Left ventricle myocardium inferior (tissue), 1 donor: Measurements from ENCODE around the gene WEE2. TPM values are rescaled to one million over a fixed set of nuclear protein-coding genes. Genes with fewer than 3 reads are reported as not detected.

Experiments used
- DNase-seq: peaks from one replicate; pipeline ENCODE4 v3.0.0-alpha.2; 2020
- H3K27ac ChIP-seq: fragments of 200-600 bp; replicated peaks from 2 replicates; pipeline ENCODE4 v1.8.0; 2021
- H3K27me3 ChIP-seq: fragments of 200-600 bp; 2 replicates; pipeline ENCODE4 v1.8.0; 2021; ENCODE audit warnings: low read depth
- H3K36me3 ChIP-seq: fragments of 200-600 bp; 2 replicates; pipeline ENCODE4 v1.8.0; 2021
- H3K4me1 ChIP-seq: fragments of 200-600 bp; 2 replicates; pipeline ENCODE4 v1.8.0; 2021
- H3K4me3 ChIP-seq: fragments of 200-600 bp; 2 replicates; pipeline ENCODE4 v1.8.0; 2021; ENCODE audit warnings: mild to moderate bottlenecking, moderate library complexity
- H3K9me3 ChIP-seq: fragments of 200-600 bp; replicated peaks from 2 replicates; pipeline ENCODE4 v1.8.0; 2021
- intact Hi-C: fragments of 100-400 bp; cut with micrococcal nuclease; formaldehyde crosslinking; loops from one replicate; pipeline ENCODE4 v1.11.0; 2022
- total RNA-seq: library from RNA; stranded (reverse); fragmentation: NEBNext Ultra II Directional; extraction: Animal tissue kit (Norgen Biotek cat#: 25700); gene quantifications from one replicate; pipeline ENCODE4 v1.2.1, GENCODE V29; 2021
- TF ChIP-seq, protein P1 (sequence below): fragments of 200-600 bp; IDR thresholded peaks from 2 replicates; pipeline ENCODE4 v1.8.0; 2021; ENCODE audit warnings: antibody characterized with exemption, mild to moderate bottlenecking, borderline replicate concordance
- donor health status: DM: no; HTN: yes; CAD: no; lungs with severe emphysema.

The WEE2 gene
- total RNA-seq, 1 donor from 2014 or later = not detected

DNA sequence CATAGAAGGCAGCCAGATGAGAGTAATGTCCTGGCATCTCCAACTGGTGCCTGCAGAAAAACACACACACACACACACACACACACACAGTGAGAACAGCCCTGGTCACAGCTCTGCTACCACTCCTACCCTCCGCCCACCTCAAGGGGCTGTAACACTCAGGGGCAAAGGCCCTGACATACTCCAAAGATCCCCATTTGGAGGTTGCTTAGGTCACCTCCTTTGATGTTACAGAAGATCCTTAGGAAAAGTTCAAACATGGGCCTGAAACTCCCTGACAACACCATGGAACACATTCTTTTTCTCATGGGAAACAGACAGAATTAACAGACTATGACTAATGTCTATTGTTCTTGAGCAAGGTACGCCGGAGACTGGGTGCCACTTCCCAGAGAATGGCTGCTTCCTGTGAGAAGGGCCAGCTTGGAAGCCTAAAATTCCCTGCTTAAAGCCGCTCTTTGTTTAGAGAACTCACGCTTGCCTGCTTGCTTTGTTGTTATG lies 33.9 kb upstream of the WEE2 start:
- Histone ChIP-seq H3K27ac (peak overlapping the region; percentile 81), H3K9me3 (peaks cover 4% of the 10 kb centered on the region), H3K4me3 (no peak overlapping the region), H3K4me1 (peaks cover 23% of the 10 kb centered on the region), H3K27me3 (no peaks in the 10 kb centered on the region), H3K36me3 (peaks cover 39% of the 10 kb centered on the region)
- DNase-seq = no peak
- TF ChIP-seq, protein P1, sequence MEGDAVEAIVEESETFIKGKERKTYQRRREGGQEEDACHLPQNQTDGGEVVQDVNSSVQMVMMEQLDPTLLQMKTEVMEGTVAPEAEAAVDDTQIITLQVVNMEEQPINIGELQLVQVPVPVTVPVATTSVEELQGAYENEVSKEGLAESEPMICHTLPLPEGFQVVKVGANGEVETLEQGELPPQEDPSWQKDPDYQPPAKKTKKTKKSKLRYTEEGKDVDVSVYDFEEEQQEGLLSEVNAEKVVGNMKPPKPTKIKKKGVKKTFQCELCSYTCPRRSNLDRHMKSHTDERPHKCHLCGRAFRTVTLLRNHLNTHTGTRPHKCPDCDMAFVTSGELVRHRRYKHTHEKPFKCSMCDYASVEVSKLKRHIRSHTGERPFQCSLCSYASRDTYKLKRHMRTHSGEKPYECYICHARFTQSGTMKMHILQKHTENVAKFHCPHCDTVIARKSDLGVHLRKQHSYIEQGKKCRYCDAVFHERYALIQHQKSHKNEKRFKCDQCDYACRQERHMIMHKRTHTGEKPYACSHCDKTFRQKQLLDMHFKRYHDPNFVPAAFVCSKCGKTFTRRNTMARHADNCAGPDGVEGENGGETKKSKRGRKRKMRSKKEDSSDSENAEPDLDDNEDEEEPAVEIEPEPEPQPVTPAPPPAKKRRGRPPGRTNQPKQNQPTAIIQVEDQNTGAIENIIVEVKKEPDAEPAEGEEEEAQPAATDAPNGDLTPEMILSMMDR = no peak
- intact Hi-C loops = no loop called here

DNA sequence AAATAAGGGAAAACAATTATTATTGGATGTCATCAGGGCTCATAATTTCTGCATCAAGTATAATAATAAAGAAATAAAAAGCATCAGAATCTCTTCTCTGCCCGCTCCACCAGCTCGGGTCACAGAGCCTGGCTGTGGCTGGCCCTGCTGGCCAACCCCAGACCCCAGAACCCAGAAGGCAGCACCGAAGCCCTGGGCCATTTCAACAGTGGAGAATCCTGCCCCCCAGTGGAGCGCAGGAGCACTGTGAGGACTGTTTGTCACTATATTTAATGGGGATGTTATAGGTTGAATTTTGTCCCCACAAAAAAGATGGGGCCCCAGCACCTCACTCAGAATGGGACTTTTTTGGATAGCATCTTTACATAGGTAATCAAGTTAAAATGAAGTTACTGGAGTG lies 33.5 kb upstream of the WEE2 start:
- peaks cover 43% of the 10 kb centered on the region for H3K36me3 ChIP-seq
- peak overlapping the region; percentile 81 for H3K27ac ChIP-seq
- H3K4me3 ChIP-seq = no peak overlapping the region
- no peak for DNase-seq
- no peaks in the 10 kb centered on the region for H3K27me3 ChIP-seq
- TF ChIP-seq, protein P1 = peak; percentile 45
- H3K4me1 ChIP-seq = peaks cover 23% of the 10 kb centered on the region
- H3K9me3 ChIP-seq = peaks cover 4% of the 10 kb centered on the region
- intact Hi-C loops = no loop called here

DNA sequence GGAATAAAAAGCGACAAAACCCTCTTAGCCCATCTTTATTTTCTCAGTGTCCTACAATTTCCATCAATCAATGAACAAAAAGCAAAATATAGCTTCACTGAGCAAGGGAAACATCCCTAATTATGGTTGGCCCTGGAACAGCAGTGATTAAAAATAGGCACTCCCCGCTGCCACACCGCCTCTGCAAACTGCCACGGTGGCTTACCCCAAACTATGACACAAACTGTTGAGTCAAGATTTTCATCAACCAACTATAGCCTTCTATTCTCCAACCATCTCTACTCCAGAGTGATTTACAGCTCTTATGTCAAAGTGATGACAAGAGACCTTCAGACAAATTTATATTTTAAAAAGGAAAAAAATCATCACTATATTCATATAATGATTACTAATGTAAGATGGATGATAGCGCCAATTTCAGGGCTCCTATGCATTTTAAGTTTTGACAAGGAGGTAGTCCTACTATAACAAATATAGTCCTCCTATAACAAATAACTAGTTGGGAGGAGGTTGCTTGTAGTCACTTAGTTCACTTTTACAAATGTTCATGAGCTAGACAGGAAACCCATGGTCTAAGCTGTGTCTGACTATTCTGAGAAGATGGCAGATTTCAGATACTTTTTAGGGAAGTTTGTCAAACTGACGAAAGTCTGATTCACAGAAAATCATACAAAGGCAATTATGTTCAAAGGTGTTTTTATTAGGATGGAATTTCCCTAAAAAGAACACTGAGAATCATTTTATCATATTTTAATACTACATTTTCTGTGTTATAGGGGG lies 32.5 kb upstream of the WEE2 start:
- Histone ChIP-seq H3K4me3 (no peak overlapping the region), H3K27me3 (no peaks in the 10 kb centered on the region), H3K27ac (peak overlapping the region; percentile 81), H3K9me3 (peaks cover 4% of the 10 kb centered on the region), H3K36me3 (peaks cover 41% of the 10 kb centered on the region), H3K4me1 (peaks cover 23% of the 10 kb centered on the region)
- TF ChIP-seq, protein P1 = no peak
- intact Hi-C loops = no loop called here
- DNase-seq = no peak

DNA sequence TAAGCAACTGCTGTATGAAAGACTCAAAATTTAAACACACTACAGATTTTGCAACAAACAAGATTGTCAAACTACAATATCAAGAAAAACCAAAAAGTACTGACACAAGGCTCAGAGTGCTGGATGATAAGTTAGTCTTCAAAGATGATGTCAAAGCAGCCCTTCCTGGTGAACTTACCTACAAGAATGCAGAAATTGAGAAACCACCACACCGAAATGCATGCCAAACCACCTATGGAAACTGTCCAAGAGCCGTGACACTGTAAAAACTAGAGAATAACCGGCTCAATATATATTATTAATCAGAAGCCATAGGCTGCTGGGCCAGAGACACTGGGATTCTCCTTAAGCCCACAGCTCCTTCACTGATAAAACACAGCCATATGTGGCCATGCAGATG lies 31.5 kb upstream of the WEE2 start:
- H3K27ac ChIP-seq = no peak overlapping the region
- H3K4me3 ChIP-seq = no peak overlapping the region
- peaks cover 4% of the 10 kb centered on the region for H3K9me3 ChIP-seq
- DNase-seq = no peak
- peaks cover 23% of the 10 kb centered on the region for H3K4me1 ChIP-seq
- H3K36me3 ChIP-seq = peaks cover 31% of the 10 kb centered on the region
- TF ChIP-seq, protein P1 = no peak
- intact Hi-C loops = no loop called here
- H3K27me3 ChIP-seq = no peaks in the 10 kb centered on the region

DNA sequence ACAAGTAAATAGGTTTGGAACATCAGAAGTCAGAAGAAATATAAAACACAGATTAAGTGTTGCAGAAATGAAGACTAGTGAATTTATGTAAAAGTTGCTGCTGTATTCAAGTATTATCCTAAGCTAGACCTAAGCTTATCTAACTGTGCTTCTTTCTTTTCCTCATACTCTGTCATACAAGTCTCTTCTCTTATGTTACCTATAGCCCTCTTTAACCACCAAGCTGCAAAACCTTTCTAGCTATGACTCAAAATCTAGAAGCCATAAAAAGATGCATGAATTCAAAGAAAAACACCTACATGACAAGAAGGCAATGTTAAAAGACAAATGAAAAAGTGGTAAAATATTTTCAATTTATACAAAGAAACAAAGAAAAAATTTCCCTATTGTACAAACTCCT lies 29.1 kb upstream of the WEE2 start:
- no peak overlapping the region for H3K4me3 ChIP-seq
- TF ChIP-seq, protein P1 = no peak
- H3K36me3 ChIP-seq = peaks cover 36% of the 10 kb centered on the region
- no peaks in the 10 kb centered on the region for H3K27me3 ChIP-seq
- H3K27ac ChIP-seq = no peak overlapping the region
- H3K9me3 ChIP-seq = no peaks in the 10 kb centered on the region
- intact Hi-C loops = no loop called here
- H3K4me1 ChIP-seq = peaks cover 13% of the 10 kb centered on the region
- no peak for DNase-seq
